ENCODE results near the gene GFER.
"Not testable (repeated sequence)": the region's sequence is repeated elsewhere in the genome, so short reads cannot be mapped to it uniquely, and the experiment has no call there.

GFER gene

GRCh38 chr16:2029350-2029749, 45.4 kb downstream of the GFER start:
- DNase-seq, result no peak

GRCh38 chr16:2030036-2030435, 46.0 kb downstream of the GFER start:
- DNase-seq, result no peak

GRCh38 chr16:2031081-2031577, 47.1 kb downstream of the GFER start:
- no peak for DNase-seq

GRCh38 chr16:2032285-2033056, 48.5 kb downstream of the GFER start:
- no peak for DNase-seq

- no peak for DNase-seq
Measured at GRCh38 chr16:2033057-2033908, 49.3 kb downstream of the GFER start.

- DNase-seq, result not testable (repeated sequence)
Measured at GRCh38 chr16:2033909-2034695, 50.1 kb downstream of the GFER start.

GRCh38 chr16:2034696-2035430, 50.9 kb downstream of the GFER start:
- no peak for DNase-seq

GRCh38 chr16:2035431-2036199, 51.6 kb downstream of the GFER start:
- no peak for DNase-seq

GRCh38 chr16:2036200-2036966, 52.4 kb downstream of the GFER start:
- no peak for DNase-seq

- no peak for DNase-seq
Measured at GRCh38 chr16:2037115-2037514, 53.1 kb downstream of the GFER start.
